ENCODE data around the gene LIFR. TPM values are rescaled to one million over a fixed set of nuclear protein-coding genes. Genes with fewer than 3 reads are reported as not detected.
A peak's percentile ranks its signal among the peaks of the same experiment; 100 is the strongest.

Gene LIFR
- total RNA-seq, 1 experiment from 2014 or later: 7.8 TPM

DNA sequence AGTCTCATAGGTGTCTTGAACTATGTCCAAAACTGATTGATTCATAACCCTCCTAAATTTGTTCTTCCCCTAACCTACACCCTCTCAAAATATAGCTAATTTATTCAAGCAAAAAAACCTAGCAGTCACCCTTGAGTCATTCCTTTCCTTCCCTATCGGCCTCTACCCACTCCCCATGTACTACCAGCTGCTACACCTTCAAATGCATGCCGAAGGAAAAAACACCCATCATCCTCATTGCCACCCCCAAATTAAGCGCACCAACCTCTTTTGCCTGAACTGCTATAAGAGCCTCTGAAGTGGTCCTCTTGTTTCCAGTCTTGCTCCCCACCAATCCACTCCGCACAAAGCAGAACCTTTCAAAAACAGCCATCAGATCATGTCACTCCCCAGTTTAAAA is 12.6 kb downstream of the LIFR start:
- Mint-ChIP-seq H3K36me3 (ENCODE audit: insufficient read depth in 1 of 3, low read depth in 3 of 3) (no peaks in the 10 kb centered on the region), H3K27ac (peak overlapping the region in 1 of 3 experiments; percentile 3; a peak in 1 of 7 replicates), H3K4me3 (no peak overlapping the region), H3K27me3 (ENCODE audit: low read depth) (no peaks in the 10 kb centered on the region), H3K9me3 (no peaks in the 10 kb centered on the region), H3K4me1 (peaks cover 3% of the 10 kb centered on the region in 2 experiments; a peak in 1 of 4 replicates)
- Histone ChIP-seq H4K5ac (ENCODE audit: insufficient read length, low read depth, low read length) (no peak overlapping the region), H3K79me2 (ENCODE audit: insufficient read depth, low read length) (no peaks in the 10 kb centered on the region), H4K8ac (replicated peaks; ENCODE audit: insufficient read length, low read depth, low read length) (no peak overlapping the region), H3K27me3 (ENCODE audit: insufficient read depth, low read length) (no peaks in the 10 kb centered on the region), H2BK5ac (ENCODE audit: insufficient read length, low read length) (no peak overlapping the region), H3T11ph (ENCODE audit: low read length) (no peak overlapping the region), H2BK12ac (ENCODE audit: insufficient read length, low read depth, low read length) (no peak overlapping the region), H3K4ac (ENCODE audit: low read depth, low read length) (no peak overlapping the region), H2AK5ac (ENCODE audit: insufficient read length, low read length) (no peak overlapping the region), H3K23ac (ENCODE audit: insufficient read length, low read depth, low read length) (no peak overlapping the region), H3K79me1 (ENCODE audit: insufficient read depth, low read depth, low read length, poor library complexity, severe bottlenecking) (peaks cover 3% of the 10 kb centered on the region), H3K9me3 (ENCODE audit: control insufficient read depth, low read depth, low read length) (no peaks in the 10 kb centered on the region), H3K14ac (ENCODE audit: insufficient read depth, low read length) (0 out of 2 replicates have a peak overlapping the region, but pooled peaks have one; percentile 22), H3K23me2 (ENCODE audit: insufficient read length, low read depth, low read length, poor library complexity, severe bottlenecking) (no peaks in the 10 kb centered on the region), H3K27ac (ENCODE audit: insufficient read length, low read depth, low read length) (no peak overlapping the region), H3K18ac (ENCODE audit: insufficient read length, low read depth, low read length) (no peak overlapping the region), H3K4me1 (ENCODE audit: insufficient read depth, low read length) (no peaks in the 10 kb centered on the region), H4K20me1 (ENCODE audit: control insufficient read depth, insufficient read depth, insufficient read length) (no peaks in the 10 kb centered on the region), H2BK120ac (ENCODE audit: low read depth, low read length, poor library complexity, severe bottlenecking) (no peak overlapping the region), H3K9ac (ENCODE audit: extremely low read depth, insufficient read length, low read length) (no peak overlapping the region), H2BK15ac (ENCODE audit: low read depth, low read length) (no peak overlapping the region), H2BK20ac (ENCODE audit: low read depth, low read length, poor library complexity, severe bottlenecking) (no peak overlapping the region), H3K4me2 (ENCODE audit: insufficient read depth, insufficient read length, low read length) (no peak overlapping the region), H2AFZ (ENCODE audit: low read length) (no peak overlapping the region), H3K56ac (ENCODE audit: insufficient read length, low read depth, low read length) (no peak overlapping the region), H4K91ac (ENCODE audit: insufficient read length, low read depth, low read length) (no peak overlapping the region)
- DNase-seq: no peak
- WGBS (ENCODE audit: extremely low coverage, insufficient read length, low lambda C conversion rate): no CpG with 5 or more reads among the region's 4 CpGs
- TF ChIP-seq, protein P1, sequence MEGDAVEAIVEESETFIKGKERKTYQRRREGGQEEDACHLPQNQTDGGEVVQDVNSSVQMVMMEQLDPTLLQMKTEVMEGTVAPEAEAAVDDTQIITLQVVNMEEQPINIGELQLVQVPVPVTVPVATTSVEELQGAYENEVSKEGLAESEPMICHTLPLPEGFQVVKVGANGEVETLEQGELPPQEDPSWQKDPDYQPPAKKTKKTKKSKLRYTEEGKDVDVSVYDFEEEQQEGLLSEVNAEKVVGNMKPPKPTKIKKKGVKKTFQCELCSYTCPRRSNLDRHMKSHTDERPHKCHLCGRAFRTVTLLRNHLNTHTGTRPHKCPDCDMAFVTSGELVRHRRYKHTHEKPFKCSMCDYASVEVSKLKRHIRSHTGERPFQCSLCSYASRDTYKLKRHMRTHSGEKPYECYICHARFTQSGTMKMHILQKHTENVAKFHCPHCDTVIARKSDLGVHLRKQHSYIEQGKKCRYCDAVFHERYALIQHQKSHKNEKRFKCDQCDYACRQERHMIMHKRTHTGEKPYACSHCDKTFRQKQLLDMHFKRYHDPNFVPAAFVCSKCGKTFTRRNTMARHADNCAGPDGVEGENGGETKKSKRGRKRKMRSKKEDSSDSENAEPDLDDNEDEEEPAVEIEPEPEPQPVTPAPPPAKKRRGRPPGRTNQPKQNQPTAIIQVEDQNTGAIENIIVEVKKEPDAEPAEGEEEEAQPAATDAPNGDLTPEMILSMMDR (conservative IDR thresholded peaks at IDR 0.05): no peak

All from H9 (cell line).